HepG2 (cell line): Measurements from ENCODE around the gene RDH13.

Experiments used
- CHCHD3 ChIP-seq: sonication (generic); formaldehyde crosslinking; IDR thresholded peaks from 2 replicates; pipeline ENCODE4 v1.8.0; 2022; ENCODE audit warnings: mild to moderate bottlenecking, missing genetic modification reagents, moderate library complexity
- MYC ChIP-seq: sonication (generic); formaldehyde crosslinking; IDR thresholded peaks from 2 replicates; pipeline ENCODE4 v1.9.0; 2021; ENCODE audit warnings: missing genetic modification reagents, borderline replicate concordance
- TF ChIP-seq, protein P1 (sequence below): sonication (generic); formaldehyde crosslinking; IDR thresholded peaks from 2 replicates; pipeline ENCODE4 v1.5.0; 2020; ENCODE audit warnings: mild to moderate bottlenecking, missing genetic modification reagents, moderate library complexity

DNA sequence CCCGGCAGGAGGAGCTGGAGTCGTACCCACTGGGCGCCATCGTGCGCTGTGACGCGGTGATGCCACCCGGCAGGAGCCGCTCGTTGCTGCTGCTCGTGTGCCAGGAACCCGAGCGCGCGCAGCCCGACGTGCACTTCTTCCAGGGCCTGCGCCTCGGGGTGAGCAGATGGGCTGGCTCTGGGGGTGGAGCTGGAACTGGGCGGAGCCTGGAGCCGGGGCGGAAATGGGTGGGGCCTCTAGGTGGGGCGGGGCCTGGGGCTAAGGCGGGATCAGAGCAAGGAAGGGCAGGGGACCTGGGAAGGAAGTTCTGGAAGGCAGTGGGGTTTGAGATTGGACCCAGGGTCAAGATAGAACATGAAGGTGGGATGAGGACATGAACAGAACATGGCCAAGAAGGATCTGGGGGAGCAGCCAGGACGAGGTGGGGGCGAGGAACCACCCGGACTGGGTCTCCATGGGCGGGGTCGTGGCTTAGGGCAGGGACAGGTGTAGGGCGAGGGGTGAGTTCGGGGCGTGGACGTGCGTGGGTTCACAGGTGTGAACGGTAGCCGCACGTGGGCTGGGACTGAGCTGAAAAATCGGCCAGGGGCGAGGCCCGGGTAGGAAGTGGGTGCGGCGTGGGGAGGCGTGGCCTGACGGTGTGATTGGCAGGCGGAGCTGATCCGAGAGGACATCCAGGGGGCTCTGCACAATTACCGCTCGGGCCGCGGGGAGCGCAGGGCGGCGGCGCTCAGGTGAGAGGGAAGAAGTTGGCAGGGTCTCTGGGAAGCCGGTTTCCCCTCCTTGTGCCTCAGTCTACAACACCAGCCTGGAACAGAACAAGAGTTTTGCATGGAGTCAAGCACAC lies 17.4 kb upstream of the RDH13 start:
- TF ChIP-seq MYC (CRISPR knock-in tag) = peak; percentile 62
- TF ChIP-seq, protein P1, sequence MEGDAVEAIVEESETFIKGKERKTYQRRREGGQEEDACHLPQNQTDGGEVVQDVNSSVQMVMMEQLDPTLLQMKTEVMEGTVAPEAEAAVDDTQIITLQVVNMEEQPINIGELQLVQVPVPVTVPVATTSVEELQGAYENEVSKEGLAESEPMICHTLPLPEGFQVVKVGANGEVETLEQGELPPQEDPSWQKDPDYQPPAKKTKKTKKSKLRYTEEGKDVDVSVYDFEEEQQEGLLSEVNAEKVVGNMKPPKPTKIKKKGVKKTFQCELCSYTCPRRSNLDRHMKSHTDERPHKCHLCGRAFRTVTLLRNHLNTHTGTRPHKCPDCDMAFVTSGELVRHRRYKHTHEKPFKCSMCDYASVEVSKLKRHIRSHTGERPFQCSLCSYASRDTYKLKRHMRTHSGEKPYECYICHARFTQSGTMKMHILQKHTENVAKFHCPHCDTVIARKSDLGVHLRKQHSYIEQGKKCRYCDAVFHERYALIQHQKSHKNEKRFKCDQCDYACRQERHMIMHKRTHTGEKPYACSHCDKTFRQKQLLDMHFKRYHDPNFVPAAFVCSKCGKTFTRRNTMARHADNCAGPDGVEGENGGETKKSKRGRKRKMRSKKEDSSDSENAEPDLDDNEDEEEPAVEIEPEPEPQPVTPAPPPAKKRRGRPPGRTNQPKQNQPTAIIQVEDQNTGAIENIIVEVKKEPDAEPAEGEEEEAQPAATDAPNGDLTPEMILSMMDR (CRISPR knock-in tag) = no peak
- TF ChIP-seq CHCHD3 (CRISPR knock-in tag) = no peak
